Measurements from ENCODE around the gene AGBL4. TPM values are rescaled to one million over a fixed set of nuclear protein-coding genes. Genes with fewer than 3 reads are reported as not detected.

Gene AGBL4
- total RNA-seq, 2 experiments from 2014 or later = not detected

DNA sequence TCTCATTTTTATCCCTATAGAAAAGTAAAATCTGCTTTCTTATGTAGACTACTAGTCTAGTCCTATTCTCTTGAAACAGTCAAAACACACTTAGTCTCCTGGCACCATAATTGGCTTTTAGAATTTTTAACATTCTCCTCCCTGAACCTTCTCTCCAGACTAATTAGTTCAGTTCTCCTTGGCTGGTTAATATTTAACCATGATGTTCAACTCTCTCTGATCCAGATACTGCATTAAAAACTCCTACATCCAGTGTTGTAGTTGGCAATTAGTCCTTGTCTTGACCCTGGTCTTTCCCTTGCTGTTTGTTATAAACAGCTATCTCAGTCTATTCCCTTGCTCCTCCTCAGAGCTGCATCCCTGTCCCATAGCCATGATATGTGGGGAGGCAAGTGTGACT is 824.2 kb downstream of the AGBL4 start:
- Mint-ChIP-seq H3K27me3 (peaks cover 2% of the 10 kb centered on the region), H3K27ac (no peak overlapping the region), H3K4me3 (no peak overlapping the region), H3K9me3 (ENCODE audit: low read depth) (peaks cover 16% of the 10 kb centered on the region), H3K36me3 (ENCODE audit: low read depth) (no peaks in the 10 kb centered on the region), H3K4me1 (no peaks in the 10 kb centered on the region)
- CTCF ChIA-PET = no interaction called here
- DNase-seq (no peak), ATAC-seq (no peak)
- intact Hi-C loops (cut with DNase I, micrococcal nuclease) = no loop called here
- POLR2A ChIA-PET = no interaction called here

DNA sequence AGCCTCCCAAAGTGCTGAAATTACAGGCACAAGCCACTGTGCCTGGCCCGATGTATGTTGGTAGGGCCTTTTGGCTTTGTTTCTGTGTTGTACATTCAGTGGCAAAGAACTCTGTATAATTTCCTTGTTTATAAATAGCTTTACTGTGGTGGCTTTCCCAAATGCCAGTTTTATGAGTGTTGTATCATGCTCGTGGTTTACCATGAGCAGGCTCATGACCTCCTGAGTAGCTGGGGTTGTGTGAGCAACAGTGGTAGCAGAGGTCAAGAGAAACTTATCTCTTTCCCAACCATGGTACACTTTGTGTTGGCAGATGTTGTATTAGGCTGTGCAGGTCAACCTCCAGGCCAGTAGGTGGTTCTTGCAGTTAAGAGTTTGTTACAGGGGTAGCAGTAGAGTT is 826.7 kb downstream of the AGBL4 start:
- Mint-ChIP-seq H3K36me3 (ENCODE audit: low read depth) (no peaks in the 10 kb centered on the region), H3K27ac (no peak overlapping the region), H3K9me3 (ENCODE audit: low read depth) (peaks cover 15% of the 10 kb centered on the region), H3K4me3 (no peak overlapping the region), H3K27me3 (peaks cover 2% of the 10 kb centered on the region), H3K4me1 (no peaks in the 10 kb centered on the region)
- ChIA-PET CTCF (no interaction called here), POLR2A (no interaction called here)
- ATAC-seq = no peak
- DNase-seq = no peak
- intact Hi-C loops (cut with DNase I, micrococcal nuclease) = no loop called here

DNA sequence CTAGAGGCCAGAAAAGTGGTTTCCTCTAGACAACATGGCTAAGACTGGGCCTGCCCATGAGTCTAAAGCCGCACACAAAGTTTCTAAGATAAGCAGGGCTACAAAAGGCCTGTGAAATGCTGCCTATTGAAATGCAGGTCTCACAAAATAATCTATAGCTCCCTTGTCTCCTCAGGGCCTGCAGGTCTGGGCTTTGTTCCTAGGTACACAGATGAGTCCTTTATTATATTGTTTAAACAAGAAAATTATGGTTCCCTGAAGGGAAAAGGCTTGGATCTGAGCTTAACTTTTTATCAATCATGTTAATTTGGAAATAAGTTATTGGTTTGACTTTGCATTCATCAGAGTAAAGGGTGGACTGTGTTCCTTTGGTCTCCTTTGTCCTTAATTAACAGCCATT is 833.6 kb downstream of the AGBL4 start:
- H3K4me1 Mint-ChIP-seq = no peaks in the 10 kb centered on the region
- POLR2A ChIA-PET = no interaction called here

DNA sequence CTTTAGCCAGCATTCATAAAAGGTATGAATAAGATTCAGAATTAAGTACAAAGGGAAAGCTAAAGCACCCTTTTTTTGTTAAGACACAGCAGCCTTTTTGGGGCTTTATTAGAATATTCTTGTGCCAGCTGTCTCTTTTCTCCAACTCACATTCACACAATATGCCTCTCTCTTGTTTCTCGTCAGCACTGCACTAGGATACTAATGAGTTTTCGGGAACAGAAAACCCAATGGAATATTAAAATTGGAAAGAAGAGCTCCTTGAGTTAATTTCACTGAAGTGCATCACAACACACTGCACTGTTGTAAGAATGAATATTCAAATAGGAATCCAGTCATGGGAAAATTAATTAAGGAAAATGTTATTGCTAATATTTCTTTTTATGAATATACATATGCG is 836.7 kb downstream of the AGBL4 start:
- ATAC-seq (no peak), DNase-seq (no peak)
- H3K27me3 Mint-ChIP-seq = no peaks in the 10 kb centered on the region
- no peak overlapping the region for H3K27ac Mint-ChIP-seq
- intact Hi-C loops (cut with DNase I, micrococcal nuclease) = no loop called here
- no peaks in the 10 kb centered on the region for H3K4me1 Mint-ChIP-seq
- ChIA-PET CTCF (no interaction called here), POLR2A (no interaction called here)
- H3K9me3 Mint-ChIP-seq (ENCODE audit: low read depth) = peaks cover 19% of the 10 kb centered on the region
- no peaks in the 10 kb centered on the region for H3K36me3 Mint-ChIP-seq (ENCODE audit: low read depth)
- no peak overlapping the region for H3K4me3 Mint-ChIP-seq

More for the DNA sequence above, 833.6 kb downstream of the AGBL4 start:
- Mint-ChIP-seq H3K9me3 (ENCODE audit: low read depth) (peaks cover 22% of the 10 kb centered on the region), H3K36me3 (ENCODE audit: low read depth) (no peaks in the 10 kb centered on the region), H3K27me3 (no peaks in the 10 kb centered on the region), H3K27ac (no peak overlapping the region), H3K4me3 (no peak overlapping the region)
- CTCF ChIA-PET = no interaction called here
- DNase-seq = no peak
- intact Hi-C loops (cut with DNase I, micrococcal nuclease) = no loop called here
- no peak for ATAC-seq

DNA sequence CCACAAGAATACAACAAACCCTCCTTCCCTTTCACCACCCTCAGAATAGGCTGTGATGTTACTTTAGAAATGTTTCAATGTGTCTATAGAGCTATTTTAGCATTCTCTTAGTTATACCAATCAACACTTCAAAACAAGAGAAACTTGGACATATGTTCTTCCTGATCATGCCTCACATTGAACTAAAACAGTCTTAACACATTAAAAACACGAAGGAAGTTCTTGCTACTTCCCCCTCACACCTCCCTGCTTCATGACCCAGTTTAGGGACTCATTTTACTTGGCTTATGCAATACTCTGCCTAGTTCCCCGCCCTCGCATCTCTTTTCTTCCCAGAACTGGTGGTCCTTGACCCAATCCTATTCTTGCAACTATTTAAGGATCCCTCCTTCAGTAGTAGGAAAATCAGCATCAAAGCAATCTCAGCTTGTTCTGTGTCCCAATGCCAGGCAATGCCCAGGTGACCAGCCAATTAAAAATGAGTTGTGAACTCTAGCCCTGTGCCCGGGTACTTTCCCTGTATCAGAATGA is 838.2 kb downstream of the AGBL4 start:
- ATAC-seq (no peak), DNase-seq (no peak)
- intact Hi-C loops (cut with DNase I, micrococcal nuclease) = no loop called here
- Mint-ChIP-seq H3K4me3 (no peak overlapping the region), H3K9me3 (ENCODE audit: low read depth) (peaks cover 12% of the 10 kb centered on the region), H3K27ac (no peak overlapping the region), H3K27me3 (no peaks in the 10 kb centered on the region), H3K36me3 (ENCODE audit: low read depth) (no peaks in the 10 kb centered on the region), H3K4me1 (no peaks in the 10 kb centered on the region)
- ChIA-PET POLR2A (no interaction called here), CTCF (no interaction called here)

DNA sequence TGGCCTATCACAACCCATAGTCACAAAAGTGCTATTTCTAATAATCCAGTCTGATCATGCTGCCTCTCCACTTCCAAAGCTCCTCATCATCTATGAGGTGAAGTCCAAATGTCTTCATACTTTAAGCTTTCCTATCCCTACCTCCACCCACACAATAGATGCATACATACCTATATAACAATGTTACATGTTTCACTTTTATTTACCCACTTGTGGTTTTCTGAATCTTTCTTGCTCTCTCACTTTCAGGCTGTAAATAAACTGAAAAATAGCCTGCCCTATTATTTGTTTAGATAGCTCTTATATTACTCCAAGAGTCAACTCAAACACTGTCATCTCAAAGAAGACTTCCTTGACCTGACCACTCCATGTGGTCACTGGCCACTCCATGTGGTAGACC is 840.3 kb downstream of the AGBL4 start:
- Mint-ChIP-seq H3K4me1 (no peaks in the 10 kb centered on the region), H3K9me3 (ENCODE audit: low read depth) (peaks cover 12% of the 10 kb centered on the region), H3K27me3 (no peaks in the 10 kb centered on the region), H3K4me3 (no peak overlapping the region), H3K36me3 (ENCODE audit: low read depth) (no peaks in the 10 kb centered on the region), H3K27ac (no peak overlapping the region)
- POLR2A ChIA-PET = no interaction called here
- CTCF ChIA-PET = no interaction called here
- DNase-seq (no peak), ATAC-seq (no peak)
- intact Hi-C loops (cut with DNase I, micrococcal nuclease) = no loop called here

DNA sequence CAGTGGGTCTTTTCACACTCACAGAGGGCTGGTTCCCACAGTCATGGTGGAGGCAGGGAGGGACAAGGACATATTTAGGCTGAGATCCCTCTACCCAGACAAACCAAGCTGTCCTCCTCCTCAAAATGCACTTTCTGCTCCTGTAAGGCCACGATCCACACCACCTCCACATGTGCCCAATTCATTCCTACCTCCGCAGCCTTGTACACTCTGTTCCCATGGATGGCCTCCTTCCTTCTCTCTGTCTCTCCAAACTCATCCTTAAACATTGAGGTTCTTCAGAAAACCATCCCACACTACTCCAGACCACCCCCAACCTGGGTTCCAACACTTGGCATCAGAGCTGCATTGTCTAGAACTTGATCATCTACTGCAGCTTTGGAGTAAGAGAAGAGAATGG is 842.7 kb downstream of the AGBL4 start:
- intact Hi-C loops (cut with DNase I, micrococcal nuclease) = no loop called here
- POLR2A ChIA-PET = no interaction called here
- H3K27me3 Mint-ChIP-seq = no peaks in the 10 kb centered on the region
- H3K36me3 Mint-ChIP-seq (ENCODE audit: low read depth) = no peaks in the 10 kb centered on the region
- H3K27ac Mint-ChIP-seq = no peak overlapping the region
- peaks cover 6% of the 10 kb centered on the region for H3K9me3 Mint-ChIP-seq (ENCODE audit: low read depth)
- no peak overlapping the region for H3K4me3 Mint-ChIP-seq
- ATAC-seq (no peak), DNase-seq (no peak)
- no peaks in the 10 kb centered on the region for H3K4me1 Mint-ChIP-seq
- CTCF ChIA-PET = no interaction called here

DNA sequence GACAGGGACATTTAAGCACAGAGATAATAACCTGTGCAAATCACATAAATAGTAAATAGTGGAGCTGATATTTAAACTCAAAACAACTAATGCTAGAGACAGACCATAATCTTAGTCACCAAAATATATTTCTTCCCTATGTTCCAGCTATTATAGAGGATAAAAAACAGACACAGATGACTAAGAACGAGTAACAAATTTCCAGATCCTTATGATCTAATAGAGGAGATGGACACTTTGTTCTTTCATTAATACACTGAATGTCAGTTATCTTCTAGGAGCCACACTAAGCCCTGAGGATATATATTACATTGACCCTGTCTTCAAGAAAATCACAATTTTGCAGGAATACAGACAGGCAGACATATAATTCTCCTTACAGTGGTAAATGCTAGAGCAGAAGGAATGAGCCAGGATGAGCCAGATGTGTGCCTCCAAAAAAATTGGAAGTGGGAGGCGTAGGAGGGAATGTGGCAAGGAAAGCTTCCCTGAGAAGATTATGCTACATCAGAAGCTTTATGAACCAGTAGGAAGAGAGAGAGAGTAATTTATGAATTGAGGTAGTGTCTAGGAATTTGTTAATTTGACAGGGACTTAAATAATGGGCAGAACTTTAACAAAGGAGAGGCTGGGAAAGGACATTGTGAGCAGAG is 851.7 kb downstream of the AGBL4 start:
- ChIA-PET POLR2A (no interaction called here), CTCF (no interaction called here)
- Mint-ChIP-seq H3K9me3 (ENCODE audit: low read depth) (no peaks in the 10 kb centered on the region), H3K36me3 (ENCODE audit: low read depth) (no peaks in the 10 kb centered on the region), H3K4me1 (no peaks in the 10 kb centered on the region), H3K4me3 (no peak overlapping the region), H3K27me3 (no peaks in the 10 kb centered on the region), H3K27ac (no peak overlapping the region)
- no peak for ATAC-seq
- DNase-seq = no peak
- intact Hi-C loops (cut with DNase I, micrococcal nuclease) = no loop called here

DNA sequence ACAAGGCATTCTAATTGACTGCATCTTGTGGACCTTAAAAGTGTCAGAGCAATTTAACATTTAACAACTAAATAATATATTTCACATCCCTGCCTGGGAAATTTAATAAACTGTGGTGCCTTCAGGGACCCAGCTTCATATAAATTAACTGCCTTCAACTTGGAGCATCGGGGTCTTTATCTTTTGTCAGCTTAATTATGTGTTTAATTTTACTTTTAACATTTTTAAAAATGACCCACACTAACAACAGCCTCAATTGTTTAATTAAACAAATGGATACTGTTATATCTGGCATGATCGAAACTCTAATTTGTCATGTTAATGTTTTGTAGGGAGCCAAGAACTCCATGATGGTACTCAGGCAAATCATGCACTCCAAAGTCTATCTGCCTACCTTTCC is 857.7 kb downstream of the AGBL4 start:
- ChIA-PET CTCF (no interaction called here), POLR2A (no interaction called here)
- no peak overlapping the region for H3K4me3 Mint-ChIP-seq
- peaks cover 5% of the 10 kb centered on the region for H3K9me3 Mint-ChIP-seq (ENCODE audit: low read depth)
- H3K27me3 Mint-ChIP-seq = no peaks in the 10 kb centered on the region
- no peaks in the 10 kb centered on the region for H3K36me3 Mint-ChIP-seq (ENCODE audit: low read depth)
- ATAC-seq (no peak), DNase-seq (no peak)
- intact Hi-C loops (cut with DNase I, micrococcal nuclease) = no loop called here
- no peaks in the 10 kb centered on the region for H3K4me1 Mint-ChIP-seq
- H3K27ac Mint-ChIP-seq = no peak overlapping the region

DNA sequence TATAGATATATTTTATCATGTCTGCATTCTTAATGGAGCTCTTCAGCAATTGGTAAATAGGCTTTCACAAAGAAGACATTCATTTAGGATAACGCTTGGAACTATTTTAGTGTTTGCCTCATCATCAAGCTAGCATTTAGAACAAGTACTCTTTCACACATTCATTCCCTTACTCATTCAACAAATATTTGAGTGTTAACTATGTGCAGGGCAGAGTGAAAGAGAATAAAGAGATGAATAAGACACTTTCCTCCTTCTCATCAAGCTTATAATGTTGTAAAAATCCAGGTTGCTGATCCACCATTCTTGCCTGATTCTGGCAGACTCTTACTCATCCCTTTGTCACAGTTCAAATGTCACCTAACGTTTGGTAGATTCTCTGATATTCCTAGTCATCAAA is 860.7 kb downstream of the AGBL4 start:
- H3K27me3 Mint-ChIP-seq = no peaks in the 10 kb centered on the region
- CTCF ChIA-PET = no interaction called here
- H3K36me3 Mint-ChIP-seq (ENCODE audit: low read depth) = no peaks in the 10 kb centered on the region
- H3K9me3 Mint-ChIP-seq (ENCODE audit: low read depth) = peaks cover 12% of the 10 kb centered on the region
- H3K4me3 Mint-ChIP-seq = no peak overlapping the region
- DNase-seq (no peak), ATAC-seq (no peak)
- no peaks in the 10 kb centered on the region for H3K4me1 Mint-ChIP-seq
- intact Hi-C loops (cut with DNase I, micrococcal nuclease) = no loop called here
- no peak overlapping the region for H3K27ac Mint-ChIP-seq
- POLR2A ChIA-PET = no interaction called here

DNA sequence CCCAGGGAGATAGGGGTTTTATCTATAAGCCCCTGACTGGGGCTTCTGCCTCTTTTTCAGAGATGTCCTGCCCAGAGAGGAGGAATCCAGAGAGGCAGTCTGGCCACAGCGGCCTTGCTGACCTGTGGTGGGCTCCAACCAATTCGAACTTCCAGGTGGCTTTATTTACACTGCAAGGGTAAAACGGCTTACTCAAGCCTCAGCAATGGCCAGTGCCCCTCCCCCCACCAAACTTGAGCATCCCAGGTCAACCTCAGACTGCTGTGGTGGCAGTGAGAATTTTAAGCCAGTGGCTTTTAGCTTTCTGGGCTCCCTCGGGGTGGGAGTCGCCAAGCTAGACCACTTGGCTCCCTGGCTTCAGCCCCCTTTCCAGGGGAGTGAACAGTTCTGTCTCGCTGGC is 863.1 kb downstream of the AGBL4 start:
- DNase-seq = no peak
- POLR2A ChIA-PET = no interaction called here
- CTCF ChIA-PET = no interaction called here

DNA sequence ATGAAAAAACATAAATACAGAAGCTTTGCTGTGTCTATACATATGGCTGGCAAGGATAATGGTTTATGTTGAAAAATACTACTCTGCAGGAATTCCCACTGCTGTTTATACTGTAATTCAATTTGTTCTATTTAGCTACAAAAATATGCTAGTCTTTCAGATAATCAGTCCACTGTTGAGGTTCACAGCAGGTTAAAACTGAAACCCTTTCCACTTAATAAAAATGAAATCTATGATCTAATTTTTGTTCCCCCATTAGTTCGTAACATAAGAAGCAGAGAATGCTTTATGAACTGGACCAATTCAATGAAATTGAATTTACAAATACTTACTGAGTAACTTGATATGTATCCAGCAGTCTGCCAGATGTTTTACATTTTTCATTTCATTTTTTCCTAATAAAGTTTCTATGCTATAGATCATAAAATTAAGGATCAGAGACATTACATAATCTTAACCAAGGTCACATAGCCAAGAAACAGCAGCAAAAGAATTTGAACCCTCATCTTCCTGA is 887.0 kb downstream of the AGBL4 start:
- Mint-ChIP-seq H3K9me3 (ENCODE audit: low read depth) (peaks cover 9% of the 10 kb centered on the region), H3K27ac (no peak overlapping the region), H3K27me3 (no peaks in the 10 kb centered on the region), H3K4me3 (no peak overlapping the region), H3K36me3 (ENCODE audit: low read depth) (no peaks in the 10 kb centered on the region), H3K4me1 (no peaks in the 10 kb centered on the region)
- ChIA-PET POLR2A (no interaction called here), CTCF (no interaction called here)
- ATAC-seq (no peak), DNase-seq (no peak)
- intact Hi-C loops (cut with DNase I, micrococcal nuclease) = no loop called here

More for the DNA sequence above, 863.1 kb downstream of the AGBL4 start:
- Mint-ChIP-seq H3K4me1 (no peaks in the 10 kb centered on the region), H3K27ac (no peak overlapping the region), H3K36me3 (ENCODE audit: low read depth) (no peaks in the 10 kb centered on the region), H3K27me3 (no peaks in the 10 kb centered on the region), H3K4me3 (no peak overlapping the region), H3K9me3 (ENCODE audit: low read depth) (peaks cover 12% of the 10 kb centered on the region)
- ATAC-seq = no peak
- intact Hi-C loops (cut with DNase I, micrococcal nuclease) = no loop called here

DNA sequence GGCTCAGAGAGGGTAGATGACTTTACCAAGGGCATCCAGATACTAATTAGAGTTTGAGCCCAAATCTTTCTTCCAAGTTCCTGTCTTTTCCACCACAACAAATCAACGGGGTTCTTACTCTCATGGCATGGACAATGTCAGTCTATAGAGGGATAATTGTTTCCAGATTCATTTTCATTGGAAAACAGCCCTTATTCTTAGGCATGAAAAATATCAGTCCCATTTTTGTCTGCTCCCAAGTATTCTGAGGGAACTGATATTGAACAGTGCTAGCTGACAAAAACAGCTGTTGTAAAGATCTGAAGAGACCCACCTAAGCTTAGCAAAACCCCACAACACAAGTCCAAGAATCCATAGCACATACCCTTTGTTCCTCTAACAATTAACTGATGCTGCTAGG is 898.0 kb downstream of the AGBL4 start:
- POLR2A ChIA-PET = no interaction called here
- intact Hi-C loops (cut with DNase I, micrococcal nuclease) = no loop called here
- CTCF ChIA-PET = no interaction called here
- Mint-ChIP-seq H3K9me3 (ENCODE audit: low read depth) (peaks cover 1% of the 10 kb centered on the region), H3K4me3 (no peak overlapping the region), H3K27ac (no peak overlapping the region), H3K27me3 (no peaks in the 10 kb centered on the region), H3K36me3 (ENCODE audit: low read depth) (no peaks in the 10 kb centered on the region), H3K4me1 (no peaks in the 10 kb centered on the region)
- no peak for ATAC-seq
- DNase-seq = no peak

Measured in activated CD4-positive, alpha-beta T cell treated with anti-CD3 and anti-CD28 coated beads for 36 hours (primary cell).